Tibial artery (tissue), 4 donors: ENCODE results near the gene PLEKHS1.

Source experiments
- DNase-seq, 2 donors: peaks; one replicate each; pipeline ENCODE4 v3.0.0-alpha.2; 2019
- H3K27ac ChIP-seq, 2 donors: fragments of 200-600 bp; sonication (generic) in 1 of 2; 1 replicate in 1 of 2; 2 replicates in 1 of 2; pipeline ENCODE4 v1.5.1; 2018 to 2019; ENCODE audit warnings: mild to moderate bottlenecking in 1 of 2
- H3K27me3 ChIP-seq, 2 donors: fragments of 200-600 bp; sonication (generic) in 1 of 2; one replicate each; pipeline versions ENCODE4 v1.5.1 to v1.6.0; 2016 to 2019
- H3K36me3 ChIP-seq, 3 donors: fragments of 200-600 bp; sonication (generic) in 2 of 3; one replicate each; pipeline ENCODE4 v1.5.1; 2016 to 2019; ENCODE audit warnings: mild to moderate bottlenecking in 2 of 3
- H3K4me1 ChIP-seq, 4 donors: fragments of 200-600 bp; sonication (generic) in 2 of 4; 1 replicate in 3 of 4; 2 replicates in 1 of 4; pipeline ENCODE4 v1.5.1; 2016 to 2019
- H3K4me3 ChIP-seq, 2 donors: fragments of 200-600 bp; sonication (generic) in 1 of 2; 1 replicate in 1 of 2; 2 replicates in 1 of 2; pipeline ENCODE4 v1.5.1; 2018 to 2019; ENCODE audit warnings: mild to moderate bottlenecking in 2 of 2
- H3K9me3 ChIP-seq, 3 donors: fragments of 200-600 bp; sonication (generic) in 1 of 3; one replicate each; pipeline ENCODE4 v1.5.1; 2016 to 2019
- CTCF ChIP-seq, 2 experiments: fragments of 200-600 bp in 1 of 2; fragments of 450-650 bp in 1 of 2; IDR thresholded peaks; one replicate each; pipeline ENCODE4 v1.5.1; 2017 to 2019; ENCODE audit warnings: antibody characterized with exemption in 2 of 2, mild to moderate bottlenecking in 1 of 2, moderate library complexity in 1 of 2
- intact Hi-C: fragments of 100-400 bp; cut with DNase I; formaldehyde crosslinking; loops from one replicate; pipeline ENCODE4 v1.15.0; 2023; ENCODE audit warnings: low total_unique reads

PLEKHS1 gene

GRCh38 chr10:113753020-113753692 lies 1.7 kb downstream of the PLEKHS1 start:
- H3K4me1 ChIP-seq, result no peaks in the 10 kb centered on the region
- no peaks in the 10 kb centered on the region for H3K36me3 ChIP-seq
- H3K4me3 ChIP-seq, result no peak overlapping the region
- no peak for TF ChIP-seq CTCF (IDR thresholded peaks at IDR 0.05)
- intact Hi-C loops, result no loop called here
- no peak for DNase-seq
- no peaks in the 10 kb centered on the region for H3K9me3 ChIP-seq
- no peaks in the 10 kb centered on the region for H3K27me3 ChIP-seq
- H3K27ac ChIP-seq, result no peak overlapping the region

GRCh38 chr10:113754125-113754524 lies 2.6 kb downstream of the PLEKHS1 start:
- intact Hi-C loops, result no loop called here
- no peak for DNase-seq
- Histone ChIP-seq H3K27me3 (no peaks in the 10 kb centered on the region), H3K4me3 (no peak overlapping the region), H3K4me1 (no peaks in the 10 kb centered on the region), H3K27ac (no peak overlapping the region), H3K36me3 (no peaks in the 10 kb centered on the region), H3K9me3 (no peaks in the 10 kb centered on the region)
- TF ChIP-seq CTCF (IDR thresholded peaks at IDR 0.05), result no peak

DNA sequence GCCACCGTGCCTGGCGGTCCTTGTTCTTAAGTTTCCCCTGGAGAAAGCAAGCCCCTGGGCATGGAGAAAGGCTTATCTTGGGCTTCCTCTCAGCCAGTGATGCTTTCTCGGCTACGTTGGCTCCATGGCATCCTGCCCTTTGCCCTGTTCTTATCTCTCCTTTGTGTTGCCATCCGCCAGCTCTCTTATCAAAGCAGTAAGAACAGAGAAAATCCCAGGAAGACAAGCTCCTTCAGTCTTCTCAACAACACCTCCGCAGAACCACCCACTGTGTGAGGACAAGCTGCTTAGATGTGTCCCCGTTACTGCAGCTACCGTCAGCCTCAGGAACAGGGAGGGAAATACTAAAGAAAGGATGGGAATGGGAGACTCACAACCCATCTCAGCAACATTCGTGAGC lies 3.3 kb downstream of the PLEKHS1 start:
- Histone ChIP-seq H3K27me3 (no peaks in the 10 kb centered on the region), H3K27ac (no peak overlapping the region), H3K9me3 (no peaks in the 10 kb centered on the region), H3K4me1 (no peaks in the 10 kb centered on the region), H3K4me3 (no peak overlapping the region), H3K36me3 (no peaks in the 10 kb centered on the region)
- intact Hi-C loops, result no loop called here
- no peak for DNase-seq
- TF ChIP-seq CTCF (IDR thresholded peaks at IDR 0.05), result no peak

DNA sequence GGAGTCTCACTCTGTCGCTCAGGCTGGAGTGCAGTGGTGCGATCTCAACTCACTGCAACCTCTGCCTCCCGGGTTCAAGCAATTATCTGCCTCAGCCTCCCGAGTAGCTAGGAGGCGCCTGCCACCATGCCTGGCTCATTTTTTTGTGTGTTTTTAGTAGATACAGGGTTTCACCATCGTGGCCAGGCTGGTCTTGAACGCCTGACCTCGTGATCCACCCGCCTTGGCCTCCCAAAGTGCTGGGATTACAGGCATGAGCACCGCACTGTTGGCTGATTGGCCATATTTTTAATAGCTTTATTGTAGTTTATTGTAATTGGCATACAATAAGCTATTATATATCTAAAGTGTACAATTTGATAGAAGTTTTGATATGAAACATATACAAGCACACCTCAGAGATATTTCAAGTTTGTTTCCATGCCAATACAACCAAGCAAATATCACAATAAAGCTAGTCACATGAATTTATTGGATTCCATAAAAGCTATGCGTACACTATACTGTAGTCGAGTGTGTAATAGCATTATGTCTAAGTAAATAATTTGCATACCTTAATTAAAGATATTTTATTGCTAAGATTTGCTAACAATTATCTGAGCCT lies 5.6 kb downstream of the PLEKHS1 start:
- Histone ChIP-seq H3K36me3 (no peaks in the 10 kb centered on the region), H3K27ac (no peak overlapping the region), H3K4me3 (no peak overlapping the region), H3K27me3 (no peaks in the 10 kb centered on the region), H3K9me3 (no peaks in the 10 kb centered on the region), H3K4me1 (no peaks in the 10 kb centered on the region)
- no peak for DNase-seq
- intact Hi-C loops, result no loop called here
- no peak for TF ChIP-seq CTCF (IDR thresholded peaks at IDR 0.05)

GRCh38 chr10:113762083-113762482 lies 10.6 kb downstream of the PLEKHS1 start:
- no peak overlapping the region for H3K27ac ChIP-seq
- intact Hi-C loops, result no loop called here
- no peaks in the 10 kb centered on the region for H3K9me3 ChIP-seq
- no peak overlapping the region for H3K4me3 ChIP-seq
- TF ChIP-seq CTCF (IDR thresholded peaks at IDR 0.05), result no peak
- H3K27me3 ChIP-seq, result no peaks in the 10 kb centered on the region
- no peaks in the 10 kb centered on the region for H3K36me3 ChIP-seq
- DNase-seq, result no peak
- H3K4me1 ChIP-seq, result no peaks in the 10 kb centered on the region
